Measurements from ENCODE around the gene MTURN.

The MTURN gene

GRCh38 chr7:30090111-30090510, 44.7 kb upstream of the MTURN start:
- TF ChIP-seq ZNF565 (CRISPR knock-in tag; conservative IDR thresholded peaks at IDR 0.05; ENCODE audit: low read depth) = no peak
- TF ChIP-seq ZFP3 (CRISPR knock-in tag; IDR thresholded peaks at IDR 0.05) = no peak
- no peak for TF ChIP-seq RARB (CRISPR knock-in tag; IDR thresholded peaks at IDR 0.05)
- TF ChIP-seq ARNTL (CRISPR knock-in tag; IDR thresholded peaks at IDR 0.05; ENCODE audit: borderline replicate concordance, low read depth) = no peak
- no peak for TF ChIP-seq ZNF70 (CRISPR knock-in tag; IDR thresholded peaks at IDR 0.05)
- no peak for TF ChIP-seq ESRRG (CRISPR knock-in tag; IDR thresholded peaks at IDR 0.05)
- TF ChIP-seq CREB5 (CRISPR knock-in tag; IDR thresholded peaks at IDR 0.05; ENCODE audit: low read depth) = no peak
- TF ChIP-seq CSDC2 (CRISPR knock-in tag; IDR thresholded peaks at IDR 0.05) = no peak
- TF ChIP-seq OSR1 (CRISPR knock-in tag; IDR thresholded peaks at IDR 0.05) = no peak
- TF ChIP-seq CSRNP3 (CRISPR knock-in tag; IDR thresholded peaks at IDR 0.05) = no peak
- TF ChIP-seq PATZ1 (CRISPR knock-in tag; IDR thresholded peaks at IDR 0.05; ENCODE audit: borderline replicate concordance) = no peak
- TF ChIP-seq ZFP30 (CRISPR knock-in tag; IDR thresholded peaks at IDR 0.05) = no peak
- no peak for TF ChIP-seq POU6F1 (CRISPR knock-in tag; IDR thresholded peaks at IDR 0.05; ENCODE audit: borderline replicate concordance, low read depth)
- TF ChIP-seq TCF4 (CRISPR knock-in tag; IDR thresholded peaks at IDR 0.05; ENCODE audit: borderline replicate concordance) = no peak
- ATAC-seq = no peak

GRCh38 chr7:30091491-30091912, 43.3 kb upstream of the MTURN start:
- ATAC-seq = peak; percentile 91

GRCh38 chr7:30091987-30092386, 42.8 kb upstream of the MTURN start:
- TF ChIP-seq TOX (CRISPR knock-in tag; IDR thresholded peaks at IDR 0.05; ENCODE audit: borderline replicate concordance) = no peak
- no peak; the same call in 2 of the 3 replicates for ATAC-seq

More at GRCh38 chr7:30091491-30091912, 43.3 kb upstream of the MTURN start:
- TF ChIP-seq POU6F1 (CRISPR knock-in tag; IDR thresholded peaks at IDR 0.05; ENCODE audit: borderline replicate concordance, low read depth) = no peak
- no peak for TF ChIP-seq SNAI2 (CRISPR knock-in tag; IDR thresholded peaks at IDR 0.05)
- no peak for TF ChIP-seq PPARA (CRISPR knock-in tag; IDR thresholded peaks at IDR 0.05; ENCODE audit: borderline replicate concordance)
- no peak for TF ChIP-seq ZNF70 (CRISPR knock-in tag; IDR thresholded peaks at IDR 0.05)

GRCh38 chr7:30093420-30093952, 41.3 kb upstream of the MTURN start:
- ATAC-seq = no peak
- TF ChIP-seq TSHZ2 (CRISPR knock-in tag; IDR thresholded peaks at IDR 0.05) = no peak
- TF ChIP-seq BACH2 (CRISPR knock-in tag; IDR thresholded peaks at IDR 0.05; ENCODE audit: borderline replicate concordance) = no peak
- TF ChIP-seq PATZ1 (CRISPR knock-in tag; IDR thresholded peaks at IDR 0.05; ENCODE audit: borderline replicate concordance) = no peak
- TF ChIP-seq ISL1 (CRISPR knock-in tag; IDR thresholded peaks at IDR 0.05) = no peak
- no peak for TF ChIP-seq ZNF8 (CRISPR knock-in tag; IDR thresholded peaks at IDR 0.05)
- TF ChIP-seq ZNF70 (CRISPR knock-in tag; IDR thresholded peaks at IDR 0.05) = no peak
- no peak for TF ChIP-seq ZC3H10 (CRISPR knock-in tag; IDR thresholded peaks at IDR 0.05)
- TF ChIP-seq POU6F1 (CRISPR knock-in tag; IDR thresholded peaks at IDR 0.05; ENCODE audit: borderline replicate concordance, low read depth) = no peak
- no peak for TF ChIP-seq ZFP3 (CRISPR knock-in tag; IDR thresholded peaks at IDR 0.05)
- TF ChIP-seq TOX (CRISPR knock-in tag; IDR thresholded peaks at IDR 0.05; ENCODE audit: borderline replicate concordance) = no peak
